ENCODE measurements around the gene SUMO2. TPM values are rescaled to one million over a fixed set of nuclear protein-coding genes. Genes with fewer than 3 reads are reported as not detected.

SUMO2 gene
- total RNA-seq, 2 experiments from 2014 or later: 286 to 628 TPM

Small RNAs within 50 kb of the gene (small RNA-seq; reads per million reads assigned to genes)
- not detected for gene RF00019

Other genes with a start within 250 kb of the SUMO2 start
- gene OTOP3, start 247.1 kb downstream of the SUMO2 start, total RNA-seq (2014; rRNA removed; shearing (Covaris generic)): not detected in 2 replicates
- gene OTOP3, start 247.1 kb downstream of the SUMO2 start, total RNA-seq (2022): not detected in 2 replicates
- 0.35 and 0.85 TPM in 2 replicates for gene HID1, start 210.2 kb downstream of the SUMO2 start, total RNA-seq (2014; rRNA removed; shearing (Covaris generic))
- 8.5 and 9.9 TPM in 2 replicates for gene HID1, start 210.2 kb downstream of the SUMO2 start, total RNA-seq (2022)
- 0.10 and 0.79 TPM in 2 replicates for gene CDR2L, start 195.3 kb downstream of the SUMO2 start, total RNA-seq (2014; rRNA removed; shearing (Covaris generic))
- 0.49 and 0.74 TPM in 2 replicates for gene CDR2L, start 195.3 kb downstream of the SUMO2 start, total RNA-seq (2022)
- 79.8 and 84.2 TPM in 2 replicates for gene MRPL58, start 170.3 kb downstream of the SUMO2 start, total RNA-seq (2014; rRNA removed; shearing (Covaris generic))
- gene MRPL58, start 170.3 kb downstream of the SUMO2 start, total RNA-seq (2022): 70.7 and 75.3 TPM in 2 replicates
- 293 and 301 TPM in 2 replicates for gene ATP5PD, start 136.0 kb downstream of the SUMO2 start, total RNA-seq (2014; rRNA removed; shearing (Covaris generic))
- gene ATP5PD, start 136.0 kb downstream of the SUMO2 start, total RNA-seq (2022): 314 and 317 TPM in 2 replicates
- gene KCTD2, start 135.7 kb downstream of the SUMO2 start, total RNA-seq (2014; rRNA removed; shearing (Covaris generic)): 26.0 and 29.8 TPM in 2 replicates
- 21.0 and 26.3 TPM in 2 replicates for gene KCTD2, start 135.7 kb downstream of the SUMO2 start, total RNA-seq (2022)
- gene SLC16A5, start 95.0 kb downstream of the SUMO2 start, total RNA-seq (2014; rRNA removed; shearing (Covaris generic)): not detected in 2 replicates
- not detected in 2 replicates for gene SLC16A5, start 95.0 kb downstream of the SUMO2 start, total RNA-seq (2022)
- 6.8 and 7.1 TPM in 2 replicates for gene ARMC7, start 73.0 kb downstream of the SUMO2 start, total RNA-seq (2014; rRNA removed; shearing (Covaris generic))
- gene ARMC7, start 73.0 kb downstream of the SUMO2 start, total RNA-seq (2022): 16.9 and 19.9 TPM in 2 replicates
- 229 and 259 TPM in 2 replicates for gene NT5C, start 51.2 kb downstream of the SUMO2 start, total RNA-seq (2014; rRNA removed; shearing (Covaris generic))
- 106 and 107 TPM in 2 replicates for gene NT5C, start 51.2 kb downstream of the SUMO2 start, total RNA-seq (2022)
- 121 and 140 TPM in 2 replicates for gene JPT1, start 28.4 kb downstream of the SUMO2 start, total RNA-seq (2014; rRNA removed; shearing (Covaris generic))
- gene JPT1, start 28.4 kb downstream of the SUMO2 start, total RNA-seq (2022): 251 and 253 TPM in 2 replicates
- gene NUP85, start 22.7 kb upstream of the SUMO2 start, total RNA-seq (2014; rRNA removed; shearing (Covaris generic)): 129 and 130 TPM in 2 replicates
- gene NUP85, start 22.7 kb upstream of the SUMO2 start, total RNA-seq (2022): 187 and 219 TPM in 2 replicates
- gene GGA3, start 78.6 kb upstream of the SUMO2 start, total RNA-seq (2014; rRNA removed; shearing (Covaris generic)): 52.3 and 77.6 TPM in 2 replicates
- gene GGA3, start 78.6 kb upstream of the SUMO2 start, total RNA-seq (2022): 106 and 122 TPM in 2 replicates
- gene MRPS7, start 78.9 kb upstream of the SUMO2 start, total RNA-seq (2014; rRNA removed; shearing (Covaris generic)): 123 and 127 TPM in 2 replicates
- gene MRPS7, start 78.9 kb upstream of the SUMO2 start, total RNA-seq (2022): 90.2 and 103 TPM in 2 replicates
- gene MIF4GD, start 88.3 kb upstream of the SUMO2 start, total RNA-seq (2014; rRNA removed; shearing (Covaris generic)): 69.4 and 70.9 TPM in 2 replicates
- gene MIF4GD, start 88.3 kb upstream of the SUMO2 start, total RNA-seq (2022): 132 and 139 TPM in 2 replicates
- gene SLC25A19, start 106.5 kb upstream of the SUMO2 start, total RNA-seq (2014; rRNA removed; shearing (Covaris generic)): 113 TPM in 2 replicates
- 118 and 144 TPM in 2 replicates for gene SLC25A19, start 106.5 kb upstream of the SUMO2 start, total RNA-seq (2022)
- 240 and 244 TPM in 2 replicates for gene GRB2, start 222.7 kb upstream of the SUMO2 start, total RNA-seq (2014; rRNA removed; shearing (Covaris generic))
- 294 and 308 TPM in 2 replicates for gene GRB2, start 222.7 kb upstream of the SUMO2 start, total RNA-seq (2022)

All from OCI-LY7 (cell line).